Stomach (tissue), 4 donors: ENCODE results near the gene GBE1.
"Not testable (repeated sequence)": the region's sequence is repeated elsewhere in the genome, so short reads cannot be mapped to it uniquely, and the experiment has no call there.

Experiments used
- CTCF ChIP-seq, 7 experiments: fragments of 450-650 bp in 4 of 7; fragments of 200-600 bp in 3 of 7; sonication (generic) in 3 of 7; IDR thresholded peaks; one replicate each; pipeline ENCODE4 v1.5.1; 2016 to 2019; ENCODE audit warnings: antibody characterized with exemption in 7 of 7, control low read depth in 2 of 7, mild to moderate bottlenecking in 1 of 7
- EP300 ChIP-seq: sonication (generic); formaldehyde crosslinking; IDR thresholded peaks from one replicate; pipeline ENCODE4 v1.6.1; 2017; ENCODE audit warnings: antibody characterized with exemption
- POLR2A ChIP-seq, 4 donors: fragments of 450-650 bp; IDR thresholded peaks; one replicate each; pipeline ENCODE4 v1.6.1; 2016; ENCODE audit warnings: antibody characterized with exemption in 4 of 4, control low read depth in 2 of 4, mild to moderate bottlenecking in 1 of 4, moderate library complexity in 1 of 4
- POLR2AphosphoS5 ChIP-seq, 3 donors: sonication (generic); formaldehyde crosslinking; IDR thresholded peaks; one replicate each; pipeline ENCODE4 v1.6.1; 2016; ENCODE audit warnings: antibody characterized with exemption in 3 of 3

- not testable (repeated sequence) for TF ChIP-seq CTCF (IDR thresholded peaks at IDR 0.05); POLR2A (IDR thresholded peaks at IDR 0.05); POLR2AphosphoS5 (IDR thresholded peaks at IDR 0.05); EP300
Measured at GRCh38 chr3:81492471-81492870, 269.0 kb downstream of the GBE1 start.
